RKO (cell line): ENCODE data around the gene DTNA.

Source experiments
- DNase-seq: peaks from one replicate; pipeline ENCODE4 v3.0.0-alpha.2; 2016; ENCODE audit warnings: low spot score

The DTNA gene

DNA sequence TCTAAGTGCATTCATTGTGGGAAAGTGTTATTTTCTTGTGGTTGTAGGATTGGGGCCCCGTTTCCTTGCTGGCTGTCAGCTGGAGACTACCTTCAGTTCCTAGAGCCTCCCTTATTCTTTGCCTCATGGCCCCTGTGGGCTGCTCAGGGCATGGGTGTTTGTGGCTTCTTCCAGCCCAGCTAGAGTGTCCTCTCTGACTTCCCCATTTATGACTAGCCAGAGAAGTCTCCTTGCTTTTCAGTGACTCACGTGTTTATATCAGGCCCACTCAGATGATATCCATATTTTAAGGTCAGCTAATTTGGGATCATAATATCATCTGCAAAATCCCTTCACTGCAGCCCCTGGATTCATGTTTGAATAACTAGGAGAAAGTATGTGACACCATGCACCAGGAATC is 62.8 kb downstream of the DTNA start:
- no peak for DNase-seq

DNA sequence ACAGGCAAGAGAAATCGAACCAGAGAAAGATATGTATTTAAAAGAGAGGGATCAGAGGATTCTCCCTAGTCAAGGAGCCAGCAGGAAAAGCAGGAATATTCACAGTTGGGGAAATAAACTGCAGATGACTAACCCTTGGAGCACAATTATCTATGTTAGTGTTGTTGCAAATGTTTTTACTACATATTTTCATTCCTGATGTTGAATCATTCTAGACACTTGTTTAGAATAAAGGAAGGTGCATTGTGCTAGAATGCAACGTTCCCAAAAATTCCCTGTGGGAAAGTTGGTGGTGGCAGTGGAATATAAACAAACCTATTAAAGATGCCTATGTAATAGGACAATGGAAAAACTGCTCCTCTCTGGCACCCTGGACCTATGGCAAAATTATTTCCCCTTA is 63.3 kb downstream of the DTNA start:
- no peak for DNase-seq

GRCh38 chr18:34773961-34774766 is 64.1 kb downstream of the DTNA start:
- no peak for DNase-seq

- DNase-seq, result no peak
These were observed 65.4 kb downstream of the DTNA start for GRCh38 chr18:34775461-34775860.

GRCh38 chr18:34779112-34779511 is 69.0 kb downstream of the DTNA start:
- DNase-seq, result no peak

- DNase-seq, result no peak
These were observed 70.8 kb downstream of the DTNA start for GRCh38 chr18:34780856-34781255.

DNA sequence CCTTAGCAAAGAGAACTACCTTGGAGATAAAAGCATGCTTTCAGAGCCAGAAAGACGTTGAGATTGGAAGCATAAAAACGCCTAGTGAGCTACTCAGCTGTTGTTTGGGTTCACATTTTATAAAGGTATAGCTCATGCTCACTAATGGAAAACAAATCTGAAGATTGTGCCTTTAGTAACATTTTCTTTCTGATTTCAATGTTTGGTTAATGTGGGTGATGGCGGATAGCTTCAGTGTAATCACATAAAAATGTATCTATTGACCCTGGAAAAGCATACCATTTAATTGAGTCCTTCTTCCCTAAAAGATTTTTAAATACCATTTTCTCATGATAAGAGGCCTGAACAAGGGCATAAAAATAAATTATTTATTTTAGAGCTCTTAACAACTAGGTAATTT is 73.4 kb downstream of the DTNA start:
- no peak for DNase-seq

DNA sequence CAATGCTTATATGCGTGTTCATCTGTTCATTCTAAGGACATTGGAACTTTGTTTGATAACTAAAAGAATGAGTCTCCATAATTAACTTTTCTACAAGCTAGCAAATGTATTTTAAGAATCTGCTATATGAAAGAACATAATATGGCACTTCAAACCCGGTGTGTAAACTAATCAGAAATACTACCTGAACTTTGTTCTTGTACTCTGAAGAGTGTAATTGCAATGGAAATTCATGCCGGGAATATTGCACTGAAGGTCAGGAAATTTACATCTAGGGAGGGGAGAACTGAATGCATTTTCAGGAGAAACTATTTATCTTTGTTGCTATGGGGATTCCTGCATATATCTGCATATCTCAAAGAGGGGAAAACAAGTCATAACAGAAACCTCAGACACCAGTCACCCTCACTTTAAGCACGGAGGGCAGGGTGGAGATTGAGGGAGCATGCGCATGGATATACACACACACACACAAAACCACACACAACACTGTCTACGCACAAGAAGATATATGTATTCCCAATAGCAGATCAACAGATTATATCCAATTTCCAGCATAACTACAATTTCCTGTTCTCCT is 76.2 kb downstream of the DTNA start:
- no peak for DNase-seq

- peak; percentile 68 for DNase-seq
These were observed 77.9 kb downstream of the DTNA start for GRCh38 chr18:34787931-34788532.

DNA sequence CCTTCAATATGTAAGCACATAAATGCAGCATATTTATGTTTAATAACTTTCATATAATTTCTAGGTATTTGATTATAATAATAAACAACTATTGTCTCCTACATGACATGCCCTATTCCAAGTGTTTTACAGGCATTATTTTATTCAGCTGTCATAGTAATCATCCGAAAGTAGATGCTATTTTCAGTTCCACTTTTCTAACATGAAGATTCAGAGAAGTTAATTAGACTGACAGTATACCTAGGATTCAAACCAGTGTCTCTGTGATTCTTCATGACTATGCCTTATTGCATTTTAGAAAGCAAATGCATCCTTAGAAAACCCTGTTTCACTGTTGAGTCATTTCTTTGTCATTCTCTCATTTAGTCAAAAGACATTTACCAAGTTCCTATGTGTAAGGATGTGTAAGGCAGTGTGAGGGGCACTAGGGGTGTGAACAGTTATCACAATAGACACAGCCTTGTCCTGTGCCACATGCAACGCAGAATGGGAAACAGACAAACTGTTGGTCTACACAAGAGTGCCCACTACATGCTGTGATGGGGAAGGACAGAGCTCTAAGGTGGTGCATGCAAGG is 79.8 kb downstream of the DTNA start:
- DNase-seq, result peak; percentile 40

- DNase-seq, result no peak
These were observed 84.2 kb downstream of the DTNA start for GRCh38 chr18:34794348-34794747.

DNA sequence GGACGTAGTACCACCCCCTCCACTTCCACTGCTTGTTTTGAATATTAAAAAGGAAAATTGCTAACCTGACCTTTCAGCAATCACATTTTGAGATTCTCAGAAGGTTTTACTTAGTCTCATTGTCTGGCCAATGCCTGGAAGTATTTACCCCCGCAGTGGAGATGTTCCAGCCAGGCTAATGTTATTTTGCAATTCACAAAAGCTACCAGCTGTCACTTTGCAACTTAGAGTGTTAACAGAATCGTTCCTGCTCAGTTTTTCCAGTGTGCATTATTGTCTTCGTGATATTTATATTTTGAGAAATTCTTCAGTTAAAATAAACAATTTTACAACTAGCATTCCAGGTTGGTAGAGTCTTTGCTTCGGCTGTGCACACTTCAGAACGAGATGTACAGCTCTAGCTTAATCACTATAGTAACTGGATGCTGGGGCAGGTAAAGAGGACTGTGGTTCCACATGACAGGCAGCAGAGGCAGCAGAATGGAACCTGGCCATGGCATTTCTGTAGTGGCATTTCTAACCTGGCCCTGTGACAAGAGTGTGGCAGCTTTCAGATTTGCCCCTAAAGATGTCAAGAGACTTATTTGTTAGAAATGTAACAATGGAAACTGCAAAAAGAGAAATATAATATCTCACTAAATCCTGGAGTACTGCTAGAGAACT is 85.1 kb downstream of the DTNA start:
- no peak for DNase-seq

GRCh38 chr18:34796035-34796657 is 86.0 kb downstream of the DTNA start:
- DNase-seq, result no peak

DNA sequence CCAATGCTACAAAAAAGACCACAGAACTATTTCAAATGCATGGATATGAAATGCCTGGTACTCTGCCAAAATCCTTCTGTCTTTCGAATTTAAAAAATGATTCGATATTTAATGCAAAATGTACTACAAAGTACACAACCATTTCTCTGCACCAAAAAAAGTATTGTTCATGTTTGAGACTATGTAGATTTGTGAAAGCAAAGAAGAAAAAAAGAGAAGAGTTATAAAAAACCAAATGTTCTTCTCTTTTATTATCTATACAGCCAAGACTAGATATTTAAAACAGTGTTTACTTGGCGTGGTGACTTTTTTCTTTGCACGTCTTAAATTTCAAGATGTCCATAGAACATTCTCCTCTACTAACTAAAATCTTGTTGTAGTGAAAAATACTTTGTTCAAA is 89.2 kb downstream of the DTNA start:
- no peak for DNase-seq

GRCh38 chr18:34800381-34800780 is 90.3 kb downstream of the DTNA start:
- no peak for DNase-seq

GRCh38 chr18:34801774-34802173 is 91.7 kb downstream of the DTNA start:
- peak; percentile 53 for DNase-seq

DNA sequence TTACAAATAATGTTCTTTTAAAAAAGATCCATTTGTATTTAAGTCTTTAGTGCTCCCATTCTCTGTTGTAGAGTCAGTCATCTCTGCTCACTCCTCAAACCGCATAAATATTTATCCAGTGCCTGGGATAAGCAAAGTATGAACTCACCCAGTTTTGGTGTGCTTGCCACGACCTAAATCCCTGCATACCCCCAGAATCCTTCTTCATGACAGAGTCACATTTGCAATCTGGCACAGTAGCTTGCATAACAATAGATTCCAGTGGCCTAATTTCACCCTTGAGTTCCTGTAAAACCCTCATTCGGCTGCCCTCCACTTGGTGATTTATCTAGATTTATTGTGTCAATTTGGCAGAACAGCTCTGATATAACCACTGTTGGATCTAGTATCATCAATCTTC is 92.9 kb downstream of the DTNA start:
- no peak for DNase-seq

DNA sequence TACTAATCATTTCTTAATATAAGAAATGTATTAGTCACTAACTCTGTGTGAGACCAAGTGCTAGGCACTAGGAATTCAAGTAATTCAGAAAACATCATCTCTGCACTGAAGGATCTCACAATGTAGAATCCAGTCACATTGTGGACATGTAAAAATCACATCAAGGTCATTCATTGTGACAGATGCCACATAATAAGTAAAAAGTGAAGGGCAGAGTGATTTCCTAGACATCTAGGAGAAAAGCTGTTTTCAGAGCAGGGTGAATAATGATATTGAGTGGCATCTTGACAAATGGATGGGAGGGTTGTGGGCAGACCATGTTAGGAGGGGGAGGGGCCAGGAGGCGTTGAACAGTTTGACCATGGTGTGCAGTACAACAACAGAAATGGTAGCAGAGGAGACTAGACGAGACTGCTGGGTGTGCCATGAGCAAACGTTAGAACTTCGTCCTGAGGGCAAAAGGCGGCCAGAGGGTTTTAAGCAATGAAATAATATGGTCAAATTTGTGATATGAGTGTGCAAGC is 93.8 kb downstream of the DTNA start:
- no peak for DNase-seq

DNA sequence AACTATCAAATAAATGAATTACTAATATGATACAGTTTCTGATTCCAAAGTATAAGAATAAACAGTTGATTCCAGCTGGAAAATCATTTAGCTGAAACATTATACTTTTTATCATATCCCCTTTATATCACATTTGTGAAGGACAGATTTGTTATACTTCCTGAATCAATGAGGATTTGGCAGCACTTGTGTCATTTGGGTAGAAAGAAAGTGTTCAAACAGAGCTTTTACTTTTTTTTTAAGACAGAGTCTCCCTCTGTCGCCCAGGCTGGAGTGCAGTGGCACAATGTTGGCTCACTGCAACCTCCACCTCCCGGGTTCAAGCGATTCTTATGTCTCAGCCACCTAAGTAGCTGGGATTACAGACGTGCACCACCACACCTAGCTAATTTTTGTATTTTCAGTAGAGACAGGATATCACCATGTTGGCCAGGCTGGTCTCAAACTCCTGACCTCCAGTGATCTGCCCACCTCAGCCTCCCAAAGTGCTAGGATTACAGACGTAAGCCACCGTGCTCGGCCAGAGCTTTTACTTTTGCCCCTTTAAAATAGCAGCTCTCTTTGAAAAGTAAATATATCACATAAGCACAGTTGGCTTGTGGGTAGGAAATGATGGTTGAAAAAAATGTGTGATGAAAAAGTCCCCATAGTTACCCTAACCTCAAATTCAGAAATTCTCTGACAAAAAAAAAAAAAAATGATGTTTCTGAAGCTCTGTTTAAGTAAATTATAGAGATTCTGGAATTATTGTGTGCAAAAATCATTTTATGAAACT is 95.2 kb downstream of the DTNA start:
- no peak for DNase-seq

GRCh38 chr18:34805878-34806351 is 95.8 kb downstream of the DTNA start:
- DNase-seq, result no peak

- DNase-seq, result no peak
These were observed 96.4 kb downstream of the DTNA start for GRCh38 chr18:34806527-34806926.
